ENCODE measurements around the gene SPSB3.

DNA sequence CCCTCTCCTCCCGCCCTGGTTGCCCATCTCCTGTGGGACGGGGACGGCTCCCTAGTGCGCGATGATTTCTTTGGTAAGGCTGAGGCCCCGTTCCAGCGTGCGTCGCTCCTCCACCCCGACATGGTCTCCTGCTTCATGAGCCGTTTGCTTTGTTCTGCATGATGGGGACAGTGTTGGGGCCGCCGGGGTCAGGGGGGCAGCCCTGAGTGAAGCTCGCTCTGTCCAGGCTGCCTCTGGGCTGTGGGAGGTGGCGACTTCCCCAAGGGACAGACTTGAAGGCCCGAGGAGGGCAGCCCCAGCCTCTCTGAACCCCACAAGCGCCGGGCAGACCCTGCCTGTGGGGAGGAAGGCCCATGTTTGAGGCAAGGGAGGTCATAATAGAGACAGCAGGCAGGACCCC, 23.4 kb downstream of the SPSB3 start:
- TF ChIP-seq, protein P1, sequence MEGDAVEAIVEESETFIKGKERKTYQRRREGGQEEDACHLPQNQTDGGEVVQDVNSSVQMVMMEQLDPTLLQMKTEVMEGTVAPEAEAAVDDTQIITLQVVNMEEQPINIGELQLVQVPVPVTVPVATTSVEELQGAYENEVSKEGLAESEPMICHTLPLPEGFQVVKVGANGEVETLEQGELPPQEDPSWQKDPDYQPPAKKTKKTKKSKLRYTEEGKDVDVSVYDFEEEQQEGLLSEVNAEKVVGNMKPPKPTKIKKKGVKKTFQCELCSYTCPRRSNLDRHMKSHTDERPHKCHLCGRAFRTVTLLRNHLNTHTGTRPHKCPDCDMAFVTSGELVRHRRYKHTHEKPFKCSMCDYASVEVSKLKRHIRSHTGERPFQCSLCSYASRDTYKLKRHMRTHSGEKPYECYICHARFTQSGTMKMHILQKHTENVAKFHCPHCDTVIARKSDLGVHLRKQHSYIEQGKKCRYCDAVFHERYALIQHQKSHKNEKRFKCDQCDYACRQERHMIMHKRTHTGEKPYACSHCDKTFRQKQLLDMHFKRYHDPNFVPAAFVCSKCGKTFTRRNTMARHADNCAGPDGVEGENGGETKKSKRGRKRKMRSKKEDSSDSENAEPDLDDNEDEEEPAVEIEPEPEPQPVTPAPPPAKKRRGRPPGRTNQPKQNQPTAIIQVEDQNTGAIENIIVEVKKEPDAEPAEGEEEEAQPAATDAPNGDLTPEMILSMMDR (conservative IDR thresholded peaks at IDR 0.05; ENCODE audit: low read depth in 2 of 2) = no peak
- no peak for TF ChIP-seq EZH2phosphoT487 (IDR thresholded peaks at IDR 0.05; ENCODE audit: unreplicated experiment)

Data from GM23338 (cell line).